NCI-H82 (cell line): Measurements from ENCODE around the gene GPR171.
A peak's percentile ranks its signal among the peaks of the same experiment; 100 is the strongest.
"Not testable (repeated sequence)": the region's sequence is repeated elsewhere in the genome, so short reads cannot be mapped to it uniquely, and the experiment has no call there.

Experiments used
- DNase-seq: peaks from one replicate; lab custom pipeline; 2025; lab: John Stamatoyannopoulos, UW

The GPR171 gene

GRCh38 chr3:151174351-151174750 is 28.7 kb downstream of the GPR171 start:
- DNase-seq = no peak

DNA sequence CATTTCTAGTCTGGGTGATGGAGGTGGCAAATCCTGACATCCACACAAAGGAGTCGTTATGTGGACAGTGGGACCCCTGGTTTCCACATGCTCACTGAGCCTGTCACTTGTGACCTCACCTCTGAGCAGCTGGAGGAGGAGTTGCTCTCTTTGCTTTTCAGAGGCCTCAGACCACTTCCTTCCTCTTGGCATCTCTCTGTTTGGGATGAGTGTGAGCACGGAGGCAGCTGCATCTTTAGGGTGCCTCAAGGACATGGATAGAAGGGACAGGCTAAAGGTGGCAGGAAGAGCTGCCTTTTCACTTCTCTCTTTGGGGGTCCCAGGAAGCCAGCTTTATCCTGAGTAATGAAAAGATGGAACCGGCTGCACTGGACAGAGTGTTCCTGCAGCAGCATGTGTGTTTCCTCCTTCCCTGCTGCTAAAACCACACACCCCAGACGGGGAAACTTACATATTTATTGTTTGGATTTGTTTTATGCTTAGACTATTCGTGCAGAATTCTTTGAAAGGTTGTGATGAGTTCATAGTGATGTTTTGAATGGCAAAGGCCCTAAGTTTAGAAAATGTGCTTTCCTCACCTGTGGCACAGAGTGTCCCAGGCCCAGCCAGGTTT is 31.8 kb downstream of the GPR171 start:
- no peak for DNase-seq

DNA sequence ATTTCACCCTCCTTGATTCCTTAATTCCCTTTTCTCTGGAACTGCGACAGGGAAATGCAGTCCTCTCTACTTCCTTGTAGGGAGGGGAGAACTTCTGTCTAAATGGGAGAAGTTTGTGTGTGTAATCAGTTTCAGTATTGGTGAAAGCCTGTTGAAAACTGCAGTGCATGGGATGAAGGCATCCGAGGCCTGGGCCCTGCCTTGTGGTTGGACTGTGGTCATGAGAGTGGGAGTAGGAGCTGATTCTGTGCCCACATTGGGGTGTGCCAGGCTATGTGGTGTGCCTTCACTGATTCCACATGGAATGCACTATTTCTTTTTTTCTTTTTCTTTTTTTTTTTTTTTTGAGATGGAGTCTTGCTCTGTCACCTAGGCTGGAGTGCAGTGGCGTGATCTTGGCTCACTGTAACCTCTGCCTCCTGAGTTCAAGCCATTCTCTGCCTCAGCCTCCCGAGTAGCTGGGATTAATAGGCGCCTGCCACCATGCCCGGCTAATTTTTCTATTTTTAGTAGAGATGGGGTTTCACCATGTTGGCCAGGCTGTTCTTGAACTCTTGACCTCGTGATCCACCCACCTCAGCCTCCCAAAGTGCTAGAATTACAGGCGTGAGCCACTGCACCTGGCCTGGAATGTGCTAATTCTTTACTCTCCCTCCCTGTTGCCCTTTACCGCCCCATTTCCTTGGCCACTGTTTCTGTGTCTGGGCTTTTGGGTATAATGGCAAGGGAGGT is 32.9 kb downstream of the GPR171 start:
- DNase-seq = not testable (repeated sequence)

DNA sequence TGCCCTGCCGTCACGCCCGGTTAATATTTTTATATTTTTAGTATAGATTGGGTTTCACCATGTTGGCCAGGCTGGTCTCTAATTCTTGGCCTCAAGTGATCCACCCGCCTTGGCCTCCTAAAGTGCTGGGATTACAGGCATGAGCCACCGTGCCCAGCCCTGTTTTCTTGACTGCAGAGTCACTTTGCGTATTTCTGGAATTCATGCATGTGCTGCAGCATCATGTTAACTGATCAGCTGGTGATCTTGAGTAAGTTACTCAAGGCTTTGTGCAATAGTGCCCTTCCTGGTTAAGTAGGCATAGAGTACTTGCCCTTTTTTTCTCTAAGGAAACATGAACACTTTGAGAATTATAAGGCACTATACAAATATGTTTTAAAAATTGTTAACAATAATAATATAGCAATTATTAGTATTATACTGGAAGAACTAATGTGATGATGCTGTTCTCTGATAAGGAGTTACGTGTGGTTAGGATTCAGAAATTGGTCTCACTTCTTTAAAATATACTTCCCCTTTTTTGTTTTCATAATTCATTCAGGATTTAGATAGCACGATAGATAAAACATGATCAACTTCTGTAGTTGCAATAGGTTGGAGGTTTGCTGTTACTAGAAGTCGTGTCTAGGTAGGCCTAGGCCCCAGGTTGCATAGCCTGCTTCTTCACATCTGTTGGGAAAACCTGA is 33.6 kb downstream of the GPR171 start:
- no peak for DNase-seq

- DNase-seq = peak; percentile 89
Measured at GRCh38 chr3:151168269-151169094, 34.5 kb downstream of the GPR171 start.

DNA sequence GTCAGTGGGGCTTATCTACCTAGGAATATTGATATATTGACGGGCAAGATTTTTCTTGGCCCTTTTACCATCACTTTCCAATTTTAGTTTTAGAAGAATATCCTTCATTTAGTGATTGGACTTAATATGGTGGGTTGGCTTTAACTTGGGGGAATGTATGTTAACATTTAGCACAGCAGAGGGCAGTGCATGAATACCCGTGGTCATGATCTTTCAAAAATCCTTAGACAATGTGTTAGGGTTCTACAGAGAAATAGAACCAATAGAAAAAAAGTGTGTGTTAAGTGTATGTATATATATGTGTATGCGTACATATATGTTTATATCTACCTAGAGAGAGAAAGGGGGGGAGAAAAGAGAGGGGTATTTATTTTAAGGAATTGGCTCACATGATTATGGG is 36.9 kb downstream of the GPR171 start:
- no peak for DNase-seq

GRCh38 chr3:151165226-151165625 is 37.8 kb downstream of the GPR171 start:
- peak; percentile 65 for DNase-seq

DNA sequence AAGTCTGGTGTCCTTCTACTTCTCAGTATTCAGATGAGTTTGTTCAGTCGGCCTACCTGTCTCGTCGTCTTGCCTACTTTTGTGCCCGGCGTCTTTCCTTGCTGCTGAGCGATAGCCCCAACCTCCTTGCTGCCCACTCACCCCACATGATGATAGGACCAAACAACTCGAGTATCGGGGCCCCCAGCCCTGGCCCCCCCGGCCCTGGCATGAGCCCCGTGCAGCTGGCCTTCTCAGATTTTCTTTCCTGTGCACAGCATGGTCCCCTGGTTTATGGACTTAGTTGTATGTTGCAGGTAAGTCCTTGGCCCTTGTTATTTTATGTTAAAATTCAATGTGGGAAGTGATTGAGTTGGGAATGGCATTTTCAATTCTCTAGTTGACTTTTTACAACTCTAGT is 43.2 kb downstream of the GPR171 start:
- no peak for DNase-seq

GRCh38 chr3:151156618-151157216 is 46.3 kb downstream of the GPR171 start:
- peak; percentile 93 for DNase-seq

DNA sequence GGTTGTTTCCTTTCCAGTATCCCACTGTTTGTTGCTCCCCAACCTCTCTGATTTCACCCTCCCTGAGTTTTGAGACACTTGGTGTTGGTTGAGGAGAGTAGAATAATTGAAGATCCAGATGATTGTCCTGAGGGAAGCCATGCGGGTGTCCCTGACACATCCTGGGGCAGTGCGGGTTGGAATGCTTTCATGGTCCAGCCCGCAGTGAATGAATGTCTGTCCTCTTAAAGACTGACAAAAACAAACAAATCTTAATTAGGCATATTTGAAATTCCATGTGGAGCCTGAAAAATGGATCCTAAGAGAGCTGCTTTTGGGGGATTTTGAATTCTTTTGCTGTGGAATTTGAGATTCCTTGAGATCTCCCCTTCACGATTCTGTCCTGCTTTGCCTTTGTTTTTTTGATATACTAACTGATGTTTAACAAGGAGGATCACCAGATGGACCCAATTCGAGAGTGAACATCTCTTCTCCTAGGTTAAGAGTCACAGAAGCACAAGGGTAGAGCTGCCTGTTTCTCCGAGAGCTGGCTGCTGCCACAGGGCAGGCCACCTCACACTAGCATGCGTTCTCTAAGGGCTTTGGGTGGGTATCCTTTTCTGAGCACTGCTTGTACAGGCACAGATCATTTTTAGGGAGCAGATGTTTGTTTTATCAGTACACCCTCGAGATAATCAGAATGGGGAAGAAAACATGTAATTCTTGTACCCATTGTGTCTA is 47.4 kb downstream of the GPR171 start:
- DNase-seq = no peak

GRCh38 chr3:151154566-151154965 is 48.5 kb downstream of the GPR171 start:
- no peak for DNase-seq

DNA sequence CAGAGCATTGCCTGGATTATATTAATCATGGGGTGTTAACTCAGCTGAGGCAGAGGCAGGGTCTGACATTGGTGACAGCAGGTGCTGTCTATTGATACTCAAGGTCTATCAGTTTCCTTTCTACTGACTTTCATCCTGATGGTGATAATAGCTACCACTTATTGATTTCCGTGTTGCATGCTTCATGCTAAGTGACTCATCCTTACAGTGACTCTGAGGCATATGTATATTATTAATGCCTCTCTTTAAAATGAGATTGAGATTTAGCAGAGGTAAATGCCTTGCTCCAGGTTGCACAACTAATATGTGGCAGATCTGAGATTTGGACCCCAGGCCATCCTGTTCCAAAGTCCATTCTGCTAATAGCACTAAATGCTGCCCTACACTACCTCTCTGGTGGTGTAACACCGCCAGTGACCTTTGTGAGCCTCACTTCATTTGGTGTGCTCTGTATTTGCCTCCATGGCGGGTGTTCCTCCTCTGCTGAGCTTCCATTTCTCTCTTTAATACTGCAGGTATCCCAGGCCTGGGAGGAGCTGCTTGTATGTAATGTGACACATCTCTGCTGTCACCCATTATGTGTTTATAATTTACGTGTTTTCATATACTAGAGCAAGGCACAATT is 50.4 kb downstream of the GPR171 start:
- peak; percentile 60 for DNase-seq
